NK-92 (cell line): ENCODE data around the gene SUFU.
A peak's percentile ranks its signal among the peaks of the same experiment; 100 is the strongest.

ENCODE experiments used
- DNase-seq: peaks from one replicate; lab custom pipeline; 2025; ENCODE audit not compliant: unreplicated experiment; lab: John Stamatoyannopoulos, UW

Gene SUFU

DNA sequence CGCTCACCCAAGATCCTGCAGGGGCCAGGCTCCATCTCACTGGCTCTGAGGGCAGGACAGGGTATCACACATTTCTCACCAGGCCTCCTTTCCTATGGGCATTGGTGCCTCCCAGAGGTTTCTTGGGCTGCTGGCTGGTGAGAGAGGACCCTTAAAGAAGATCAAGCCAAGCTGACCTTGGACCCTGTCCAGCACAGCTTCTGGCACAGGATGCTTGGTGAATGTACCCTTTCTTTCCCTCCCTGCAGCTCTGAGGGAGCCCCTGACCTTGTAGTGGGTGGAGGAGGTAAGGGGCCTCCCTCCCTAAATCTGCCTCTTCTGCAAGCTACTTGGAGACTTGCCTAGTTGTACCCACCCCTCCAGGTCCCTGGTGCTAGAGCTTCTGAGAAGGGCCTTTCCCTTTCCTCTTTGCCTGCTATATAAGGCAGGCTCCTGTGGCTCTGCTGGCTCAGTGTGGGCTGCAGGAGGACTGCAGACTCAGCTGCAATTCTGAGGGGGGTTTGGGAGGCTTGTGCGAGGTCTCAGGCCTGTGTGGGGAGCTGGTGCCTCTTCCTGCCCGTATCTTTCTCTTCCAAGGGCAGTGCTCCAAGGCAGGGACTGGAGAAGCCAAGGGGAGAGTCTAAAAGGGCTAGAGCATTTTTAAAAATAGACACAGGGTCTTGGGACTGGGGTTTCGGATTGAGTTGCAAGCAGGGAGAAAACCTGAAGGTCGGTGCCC lies 128.8 kb downstream of the SUFU start:
- DNase-seq = no peak

DNA sequence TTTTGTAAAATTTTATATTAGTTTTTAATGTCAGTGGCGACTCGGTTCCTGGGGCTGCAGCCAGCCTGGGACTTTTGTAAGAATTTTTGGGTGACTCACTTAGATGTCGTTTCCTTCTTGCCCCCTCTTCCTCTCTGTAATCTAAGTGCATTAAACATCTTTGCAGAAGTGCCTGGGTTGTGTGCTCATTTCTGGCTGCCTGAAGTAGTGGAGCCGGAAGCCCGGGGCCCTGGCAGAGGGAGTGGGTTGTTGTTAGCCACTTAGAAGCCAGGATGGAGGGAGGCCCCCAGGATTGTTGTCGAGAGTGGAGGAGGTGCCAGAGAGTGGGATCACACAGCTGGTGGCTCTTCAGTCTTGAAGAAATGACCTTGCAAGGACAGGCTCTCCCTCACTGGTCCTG lies 129.5 kb downstream of the SUFU start:
- DNase-seq = no peak

DNA sequence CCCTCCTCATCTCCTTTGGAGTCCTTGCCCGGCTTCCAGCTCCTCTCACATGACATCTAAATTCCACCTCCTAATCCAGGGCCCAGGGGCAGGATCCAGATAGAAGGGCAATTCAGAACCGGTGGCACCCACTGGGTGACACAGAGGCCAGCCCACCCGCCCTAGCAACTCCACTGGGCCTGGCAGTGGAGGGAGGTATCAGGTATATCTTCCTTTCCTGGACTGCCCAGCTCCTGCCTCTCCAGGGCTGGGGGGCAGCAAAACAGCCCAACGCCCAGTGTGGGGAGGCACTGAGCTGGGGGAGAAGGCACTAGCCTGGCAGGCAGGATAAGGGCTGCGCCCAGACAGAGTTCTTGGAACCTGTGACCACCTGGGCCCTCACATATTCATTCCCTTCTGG lies 130.1 kb downstream of the SUFU start:
- no peak for DNase-seq

DNA sequence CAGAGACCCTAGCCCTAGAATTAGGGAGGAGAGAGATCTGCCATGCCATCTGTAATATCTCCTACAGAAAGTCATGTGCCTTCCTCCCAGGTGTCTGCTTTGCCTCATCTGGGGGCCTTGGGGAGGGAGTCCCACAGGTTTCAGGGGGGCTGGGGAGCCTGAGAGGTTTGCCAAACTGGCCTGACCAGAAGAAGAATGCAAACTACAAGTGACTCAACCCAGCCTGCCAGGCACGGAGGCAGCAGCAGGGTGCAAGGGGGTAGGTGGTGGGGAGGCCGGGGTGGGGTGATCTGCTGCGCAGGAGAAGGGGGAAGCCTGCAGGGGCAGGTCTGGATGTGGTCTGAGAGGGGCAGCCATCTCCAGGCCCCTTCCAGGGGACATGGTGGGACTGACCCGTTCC lies 130.9 kb downstream of the SUFU start:
- no peak for DNase-seq

DNA sequence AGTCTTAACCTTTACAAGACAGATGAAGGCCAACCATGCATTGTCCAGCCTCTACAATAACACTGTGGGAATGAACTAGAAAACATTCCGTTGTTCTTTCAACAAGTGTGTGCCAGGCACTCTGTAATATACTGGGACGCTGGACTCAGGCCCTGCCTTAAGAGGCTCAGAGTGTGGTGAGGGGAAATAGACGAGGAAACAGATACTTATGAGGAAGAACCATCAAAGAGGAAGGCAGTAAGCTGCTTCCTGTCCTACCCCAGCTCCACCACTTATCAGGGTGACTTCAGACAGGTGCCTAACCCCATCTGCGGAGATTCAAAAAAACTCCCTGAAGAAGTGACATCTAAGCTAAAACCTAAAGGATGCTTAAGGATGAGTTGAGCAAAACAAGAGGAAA lies 131.6 kb downstream of the SUFU start:
- no peak for DNase-seq

DNA sequence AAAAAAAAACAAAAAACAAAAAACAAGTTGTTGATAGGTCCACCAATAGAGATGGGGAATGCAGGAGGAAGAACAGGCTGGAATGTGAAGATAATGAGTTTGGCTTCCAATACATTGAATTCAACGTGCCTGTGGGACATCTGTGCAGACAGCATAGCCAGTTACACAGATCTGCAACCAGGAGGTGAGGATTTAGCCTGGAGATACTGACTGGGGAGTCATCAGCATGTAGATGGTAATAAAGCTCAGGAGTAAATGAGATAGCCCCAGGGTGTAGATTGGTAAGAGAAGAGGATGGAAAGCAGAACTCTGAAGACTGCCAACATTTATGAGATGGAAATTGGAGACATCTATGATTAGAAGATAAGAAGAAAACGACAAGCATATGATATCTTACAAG lies 135.8 kb downstream of the SUFU start:
- DNase-seq = no peak

DNA sequence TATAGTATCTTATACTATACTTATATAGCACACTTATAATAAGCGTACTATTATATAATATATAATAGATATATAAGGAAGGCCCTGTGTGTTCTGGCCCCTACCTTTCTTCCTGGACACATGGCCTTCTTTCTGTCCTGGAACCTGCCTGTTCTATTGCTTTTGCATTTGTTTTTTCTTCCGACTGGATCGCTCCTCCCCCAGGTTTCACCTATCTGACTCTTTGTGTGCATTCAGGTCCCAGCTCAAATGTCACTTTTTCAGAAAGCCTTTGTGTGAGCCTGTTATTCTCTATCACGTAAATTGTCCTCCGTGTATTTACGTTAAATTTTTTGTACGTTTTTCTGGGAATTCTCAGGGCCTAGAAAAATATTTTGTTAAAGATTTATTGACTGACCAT lies 137.6 kb downstream of the SUFU start:
- DNase-seq = no peak

GRCh38 chr10:102641880-102642735 lies 138.3 kb downstream of the SUFU start:
- DNase-seq = peak; percentile 85

- no peak for DNase-seq
Observed at GRCh38 chr10:102642736-102643335, 139.1 kb downstream of the SUFU start.

- DNase-seq = no peak
Observed at GRCh38 chr10:102643336-102644065, 139.7 kb downstream of the SUFU start.

GRCh38 chr10:102644066-102644645 lies 140.4 kb downstream of the SUFU start, which contains the start of gene TRIM8:
Gene TRIM8, plus strand, starts transcription at chr10:102644479. Its CDS starts 139 bp downstream, at chr10:102644618.
- no peak for DNase-seq

DNA sequence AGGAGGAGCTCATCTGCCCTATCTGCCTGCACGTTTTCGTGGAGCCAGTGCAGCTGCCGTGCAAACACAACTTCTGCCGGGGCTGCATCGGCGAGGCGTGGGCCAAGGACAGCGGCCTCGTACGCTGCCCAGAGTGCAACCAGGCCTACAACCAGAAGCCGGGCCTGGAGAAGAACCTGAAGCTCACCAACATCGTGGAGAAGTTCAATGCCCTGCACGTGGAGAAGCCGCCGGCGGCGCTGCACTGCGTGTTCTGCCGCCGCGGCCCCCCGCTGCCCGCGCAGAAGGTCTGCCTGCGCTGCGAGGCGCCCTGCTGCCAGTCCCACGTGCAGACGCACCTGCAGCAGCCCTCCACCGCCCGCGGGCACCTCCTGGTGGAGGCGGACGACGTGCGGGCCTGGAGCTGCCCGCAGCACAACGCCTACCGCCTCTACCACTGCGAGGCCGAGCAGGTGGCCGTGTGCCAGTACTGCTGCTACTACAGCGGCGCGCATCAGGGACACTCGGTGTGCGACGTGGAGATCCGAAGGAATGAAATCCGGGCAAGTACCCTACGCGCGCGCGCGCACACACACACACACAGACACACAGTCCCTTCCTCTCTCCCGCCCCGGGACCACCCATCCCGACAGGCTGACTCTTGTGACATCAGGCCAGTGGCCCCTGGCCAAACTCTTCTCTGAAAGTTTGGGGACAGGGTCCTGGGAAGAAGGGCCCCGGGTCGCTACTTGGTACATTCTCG lies 141.0 kb downstream of the SUFU start:
- no peak for DNase-seq

DNA sequence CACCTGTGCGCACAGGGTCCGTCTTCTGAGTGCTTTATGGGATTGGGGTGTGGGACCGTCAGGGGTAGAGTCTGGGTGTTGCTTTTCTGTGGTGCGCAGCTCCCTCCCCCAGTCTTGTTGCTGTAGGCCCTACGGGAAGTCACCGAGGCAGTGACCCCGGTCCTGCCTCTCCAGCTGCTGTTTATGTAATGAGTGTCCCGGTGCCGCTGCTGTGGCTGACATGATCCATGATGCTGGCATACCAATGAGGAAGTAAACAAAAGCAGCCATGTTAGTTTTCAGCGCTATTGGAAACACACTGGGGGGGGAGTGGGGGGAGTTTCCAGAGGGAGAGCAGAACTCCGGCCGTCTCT lies 141.6 kb downstream of the SUFU start:
- no peak for DNase-seq

GRCh38 chr10:102645741-102646609 lies 142.2 kb downstream of the SUFU start:
- DNase-seq = peak; percentile 21

DNA sequence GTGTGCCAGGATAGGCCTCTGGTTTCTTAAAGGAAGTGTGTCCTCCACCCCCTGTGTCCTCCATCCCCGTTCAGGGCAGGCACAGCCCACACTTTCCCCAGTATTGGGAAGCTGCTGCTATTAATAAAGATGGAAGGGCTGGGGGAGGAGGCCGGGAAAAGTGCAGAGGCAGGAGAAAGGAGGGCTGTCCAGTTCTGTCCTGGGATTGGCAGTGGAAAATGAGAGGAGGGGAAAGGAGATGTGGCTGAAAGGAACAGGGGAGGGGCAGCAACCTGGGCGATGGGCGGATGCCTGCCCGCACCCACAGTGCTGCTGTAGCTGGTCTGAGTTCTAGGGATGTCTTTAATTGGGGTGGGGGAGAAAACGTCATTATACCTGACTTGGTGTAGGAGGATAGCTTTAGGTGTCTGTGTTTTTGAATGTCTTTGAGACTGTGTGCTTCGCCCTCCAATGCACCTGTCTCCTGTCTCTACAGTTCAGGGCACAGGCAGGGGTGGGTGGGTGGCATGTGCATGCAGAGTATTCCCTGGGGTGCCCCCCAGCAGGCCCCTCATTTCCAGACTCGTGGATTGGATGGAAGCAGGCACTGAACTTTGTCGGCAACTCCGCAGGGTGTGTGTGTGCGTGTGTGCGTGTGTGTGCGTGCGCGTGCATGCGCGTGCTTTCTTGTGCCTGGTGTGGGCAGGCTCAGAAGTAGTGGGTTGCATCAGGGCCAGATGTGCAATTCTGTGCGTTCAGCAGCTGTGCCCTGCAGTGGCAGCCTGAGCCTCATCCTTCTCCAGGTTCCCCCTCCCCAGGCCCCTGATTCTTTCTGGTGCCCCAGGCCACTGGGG lies 143.1 kb downstream of the SUFU start:
- no peak for DNase-seq

- DNase-seq = no peak
Observed at GRCh38 chr10:102647443-102648268, 143.9 kb downstream of the SUFU start.

- no peak for DNase-seq
Observed at GRCh38 chr10:102648269-102648888, 144.6 kb downstream of the SUFU start.
